H1 (cell line): Measurements from ENCODE around the gene TGFB1I1. TPM values are rescaled to one million over a fixed set of nuclear protein-coding genes. Genes with fewer than 3 reads are reported as not detected.

Source experiments
- CTCF ChIA-PET: fragments of 300-600 bp; sonication (Branson Sonifier 250); formaldehyde crosslinking; loops from one replicate; lab custom pipeline; 2021; ENCODE audit not compliant: partially characterized antibody; lab: Charles Lee
- POLR2A ChIA-PET: fragments of 300-600 bp; sonication (Branson Sonifier 250); formaldehyde crosslinking; loops from one replicate; lab custom pipeline; 2021; ENCODE audit warnings: inconsistent platforms; ENCODE audit not compliant: partially characterized antibody; lab: Charles Lee
- DNase-seq, 2 experiments: peaks; one replicate each; pipeline versions ENCODE4 v3.0.0 to v3.0.0-alpha.2; 2010 to 2022; ENCODE audit warnings: low spot score in 2 of 2, low read depth in 1 of 2, mixed read lengths in 1 of 2
- FAIRE-seq: peaks from 2 replicates; lab custom pipeline; 2011; peaks lifted over from hg19 to GRCh38; lab: Jason Lieb, UNC
- H2AFZ ChIP-seq: 2 replicates; pipeline ENCODE4 v1.8.1; 2012; ENCODE audit warnings: low read length, inconsistent platforms
- H2AK5ac ChIP-seq: 2 replicates; pipeline ENCODE4 v1.6.1; 2013; ENCODE audit warnings: low read depth, low read length
- H2BK120ac ChIP-seq: replicated peaks from 2 replicates; pipeline ENCODE3; 2013; ENCODE audit warnings: low read depth, low read length, inconsistent platforms
- H2BK12ac ChIP-seq: 2 replicates; pipeline ENCODE4 v1.6.1; 2013; ENCODE audit warnings: low read depth, low read length
- H2BK15ac ChIP-seq: 2 replicates; pipeline ENCODE4 v1.6.1; 2013; ENCODE audit warnings: low read length
- H2BK20ac ChIP-seq: 2 replicates; pipeline ENCODE4 v1.6.1; 2013; ENCODE audit warnings: low read length
- H2BK5ac ChIP-seq: 2 replicates; pipeline ENCODE4 v1.6.1; 2013; ENCODE audit warnings: low read depth, low read length
- H3K14ac ChIP-seq: 2 replicates; pipeline ENCODE4 v1.6.1; 2013; ENCODE audit warnings: inconsistent platforms; ENCODE audit not compliant: insufficient read length
- H3K18ac ChIP-seq: 2 replicates; pipeline ENCODE4 v1.6.1; 2013; ENCODE audit warnings: low read length; ENCODE audit errors: extremely low read depth
- H3K23ac ChIP-seq: 2 replicates; pipeline ENCODE4 v1.6.1; 2013; ENCODE audit warnings: inconsistent platforms; ENCODE audit not compliant: insufficient read length
- H3K23me2 ChIP-seq: 2 replicates; pipeline ENCODE4 v1.6.1; 2013; ENCODE audit warnings: low read depth, low read length
- H3K27ac ChIP-seq: 2 replicates; pipeline ENCODE4 v1.6.1; 2011; ENCODE audit warnings: low read depth, low read length, inconsistent platforms
- H3K27me3 ChIP-seq, 4 experiments: replicated peaks in 1 of 4; 1 replicate in 1 of 4; 2 replicates in 3 of 4; pipeline versions ENCODE4 v1.6.1 to v1.8.1; 2011 to 2013; ENCODE audit warnings: low read length in 3 of 4, mild to moderate bottlenecking in 3 of 4, inconsistent platforms in 2 of 4, mixed read lengths in 2 of 4, moderate library complexity in 1 of 4; ENCODE audit not compliant: control insufficient read depth in 3 of 4, insufficient read depth in 3 of 4; ENCODE audit errors: extremely low read depth in 1 of 4
- H3K36me3 ChIP-seq, 4 experiments: 2 replicates each; pipeline versions ENCODE4 v1.6.1 to v1.8.1; 2011 to 2013; ENCODE audit warnings: mild to moderate bottlenecking in 4 of 4, low read length in 3 of 4, moderate library complexity in 2 of 4, control low read depth in 1 of 4, inconsistent platforms in 1 of 4; ENCODE audit not compliant: insufficient read depth in 4 of 4, control insufficient read depth in 2 of 4
- H3K4ac ChIP-seq: replicated peaks from 2 replicates; pipeline ENCODE3; 2013; ENCODE audit warnings: low read length, low read depth, mixed read lengths, inconsistent platforms; ENCODE audit not compliant: insufficient read length
- H3K4me1 ChIP-seq, 4 experiments: replicated peaks in 1 of 4; 1 replicate in 1 of 4; 2 replicates in 3 of 4; pipeline versions ENCODE4 v1.6.1 to v1.8.1; 2011 to 2013; ENCODE audit warnings: low read length in 3 of 4, inconsistent platforms in 2 of 4, mixed read lengths in 1 of 4; ENCODE audit not compliant: insufficient read depth in 4 of 4, control insufficient read depth in 3 of 4
- H3K4me2 ChIP-seq, 2 experiments: 2 replicates each; pipeline versions ENCODE4 v1.6.1 to v1.8.1; 2011 to 2013; ENCODE audit warnings: low read depth in 2 of 2, low read length in 2 of 2, control low read depth in 1 of 2, inconsistent platforms in 1 of 2, mild to moderate bottlenecking in 1 of 2; ENCODE audit not compliant: insufficient read depth in 1 of 2
- H3K4me3 ChIP-seq, 4 experiments: fragments of 200-600, 300-600 bp in 1 of 4; sonication (generic), shearing (Covaris generic), sonication (Bioruptor Twin) in 1 of 4; 2 replicates each; pipeline versions ENCODE4 v1.5.1 to v1.8.1; 2011 to 2016; ENCODE audit warnings: low read length in 4 of 4, low read depth in 3 of 4, control low read depth in 2 of 4, inconsistent platforms in 2 of 4, mild to moderate bottlenecking in 2 of 4, mixed read lengths in 1 of 4, moderate library complexity in 1 of 4; ENCODE audit not compliant: insufficient read depth in 2 of 4; ENCODE audit errors: extremely low read depth in 1 of 4
- H3K56ac ChIP-seq: replicated peaks from 2 replicates; pipeline ENCODE3; 2013; ENCODE audit warnings: low read depth, mild to moderate bottlenecking, mixed read lengths, low read length, inconsistent platforms; ENCODE audit not compliant: insufficient read length
- H3K79me1 ChIP-seq: 2 replicates; pipeline ENCODE4 v1.6.1; 2013; ENCODE audit warnings: low read depth, low read length, control low read depth
- H3K79me2 ChIP-seq, 2 experiments: 2 replicates each; pipeline versions ENCODE4 v1.6.1 to v1.8.1; 2012 to 2013; ENCODE audit warnings: low read length in 2 of 2, mild to moderate bottlenecking in 2 of 2, inconsistent platforms in 1 of 2; ENCODE audit not compliant: insufficient read depth in 2 of 2, control insufficient read depth in 1 of 2
- H3K9ac ChIP-seq, 4 experiments: replicated peaks in 1 of 4; 1 replicate in 1 of 4; 2 replicates in 3 of 4; pipeline versions ENCODE4 v1.6.1 to v1.8.1; 2011 to 2013; ENCODE audit warnings: low read depth in 3 of 4, low read length in 3 of 4, control low read depth in 2 of 4, mild to moderate bottlenecking in 2 of 4, moderate library complexity in 2 of 4, inconsistent platforms in 1 of 4; ENCODE audit errors: extremely low read depth in 1 of 4
- H3K9me3 ChIP-seq, 2 experiments: 2 replicates each; pipeline versions ENCODE4 v1.6.1 to v1.8.1; 2012 to 2013; ENCODE audit warnings: mild to moderate bottlenecking in 2 of 2, moderate library complexity in 2 of 2, control low read depth in 1 of 2, inconsistent platforms in 1 of 2, low read depth in 1 of 2, low read length in 1 of 2, mixed read lengths in 1 of 2; ENCODE audit not compliant: insufficient read depth in 2 of 2
- H4K20me1 ChIP-seq, 2 experiments: replicated peaks in 1 of 2; 2 replicates each; pipeline versions ENCODE3 to v1.8.1; 2011 to 2013; ENCODE audit warnings: inconsistent platforms in 2 of 2, low read length in 2 of 2, mild to moderate bottlenecking in 1 of 2; ENCODE audit not compliant: insufficient read depth in 2 of 2, control insufficient read depth in 1 of 2
- H4K5ac ChIP-seq: 2 replicates; pipeline ENCODE4 v1.6.1; 2013; ENCODE audit warnings: low read length, low read depth, mixed read lengths, inconsistent platforms; ENCODE audit not compliant: insufficient read length
- H4K8ac ChIP-seq: 2 replicates; pipeline ENCODE4 v1.8.0; 2013; ENCODE audit warnings: mild to moderate bottlenecking, moderate library complexity, low read length, inconsistent platforms; ENCODE audit not compliant: insufficient read depth; ENCODE audit errors: extremely low read depth
- H4K91ac ChIP-seq: replicated peaks from 2 replicates; pipeline ENCODE3; 2013; ENCODE audit warnings: low read length, mixed read lengths, inconsistent platforms; ENCODE audit not compliant: insufficient read length
- BRCA1 ChIP-seq: IDR thresholded peaks from 2 replicates; pipeline ENCODE4 v1.6.1; 2012; ENCODE audit warnings: low read depth, low read length, improper control_type of control experiment
- NANOG ChIP-seq: IDR thresholded peaks from 2 replicates; pipeline ENCODE4 v1.6.1; 2011; ENCODE audit warnings: low read length, low read depth, mild to moderate bottlenecking, inconsistent platforms; ENCODE audit not compliant: insufficient read depth, poor library complexity, severe bottlenecking
- RXRA ChIP-seq: IDR thresholded peaks from 2 replicates; pipeline ENCODE4 v1.6.1; 2011; ENCODE audit warnings: low read depth, mild to moderate bottlenecking, low read length, moderate library complexity; ENCODE audit not compliant: insufficient read depth
- SIRT6 ChIP-seq: IDR thresholded peaks from one replicate; pipeline ENCODE4 v1.7.1; 2012; ENCODE audit warnings: low read length, inconsistent platforms
- TAF1 ChIP-seq: IDR thresholded peaks from 2 replicates; pipeline ENCODE4 v1.6.1; 2011; ENCODE audit warnings: mild to moderate bottlenecking, low read depth, low read length
- WGBS, 2 experiments: shearing (Covaris generic) in 1 of 2; methylation state at CpG; one replicate each; pipeline versions ENCODE4 v1.1.6 to v1.1.7; 2013 to 2015; ENCODE audit warnings: low lambda C conversion rate in 2 of 2, mixed read lengths in 2 of 2, inconsistent platforms in 1 of 2, low coverage in 1 of 2, missing lambda C conversion rate in 1 of 2; ENCODE audit not compliant: insufficient replicate concordance in 2 of 2, insufficient coverage in 1 of 2, insufficient read length in 1 of 2; ENCODE audit errors: extremely low coverage in 1 of 2, missing lambda C conversion rate in 1 of 2; 5-methylcytosine and 5-hydroxymethylcytosine counted together
- polyA plus RNA-seq, 7 experiments: library from polyadenylated mRNA; depleted of rRNA in 3 of 7; stranded (reverse) in 5 of 7; unstranded in 2 of 7; fragments of >200 nt in 5 of 7; fragments of 200-250 nt in 2 of 7; gene quantifications; 1 replicate in 5 of 7; 2 replicates in 1 of 7; 4 replicates in 1 of 7; pipeline versions ENCODE4 v1.2.1 to v1.2.3, GENCODE V29; 2011 to 2013; ENCODE audit warnings: missing spikeins in 2 of 7, mixed read lengths in 2 of 7
- total RNA-seq: library from RNA; stranded (reverse); fragmentation: NEBNext Ultra II Directional; extraction: Animal tissue kit (Norgen Biotek cat#: 25700); gene quantifications from 2 replicates; pipeline ENCODE4 v1.2.1, GENCODE V29; 2021

Gene TGFB1I1
- total and polyA plus RNA-seq, 2 of the 8 experiments (the other 6 are each of a cell fraction or from before 2014, with no cell fraction given) = 5.6 to 5.8 TPM

DNA sequence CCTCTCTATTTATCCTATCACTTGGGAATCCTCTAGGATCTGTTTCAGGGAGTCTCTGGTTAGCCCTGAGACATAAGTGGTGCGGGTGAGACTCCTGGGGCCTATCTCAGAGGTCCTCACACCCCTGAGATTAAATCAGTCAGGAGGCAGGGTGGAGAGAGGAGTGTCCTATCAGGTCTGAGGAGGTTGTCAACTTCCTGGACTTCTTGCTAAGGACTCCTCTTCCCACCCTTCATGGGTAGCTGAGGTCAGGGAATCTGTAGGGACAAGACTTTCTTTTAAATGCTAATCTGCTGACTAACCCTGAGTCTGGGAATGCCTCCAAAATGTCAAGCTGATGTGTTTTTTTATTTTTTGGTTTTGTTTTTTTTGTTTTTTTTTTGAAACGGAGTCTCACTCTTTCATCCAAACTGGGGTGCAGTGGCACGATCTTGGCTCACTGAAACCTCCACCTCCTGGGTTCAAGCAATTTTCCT, 19.3 kb upstream of the TGFB1I1 start:
- H3K4me3 ChIP-seq = no peak overlapping the region
- no peaks in the 10 kb centered on the region for H3K27me3 ChIP-seq
- no peak overlapping the region for H4K8ac ChIP-seq
- no peak overlapping the region for H4K5ac ChIP-seq
- no peak overlapping the region for H3K18ac ChIP-seq
- ChIA-PET CTCF (interaction anchor here (0.9 to 2.8 kb wide), 10 partner anchors 8 to 499 kb away, joined by 3 to 32 read pairs (median 4); partner anchors contain the start of genes COX6A2, PYDC1 and ZNF843), POLR2A (interaction anchor here (0.6 to 1.7 kb wide), 5 partner anchors 239 to 1649 kb away, joined by 3 to 8 read pairs (median 3); partner anchors contain the start of genes FUS, TRIM72 and ZNF267)
- no peak overlapping the region for H2BK120ac ChIP-seq
- H3K56ac ChIP-seq = no peak overlapping the region
- H3K4ac ChIP-seq = no peak overlapping the region
- no peak overlapping the region for H4K91ac ChIP-seq
- H2BK12ac ChIP-seq = no peak overlapping the region
- peak overlapping the region in 1 of 2 experiments; percentile 9; a peak in 1 of 4 replicates for H3K4me2 ChIP-seq
- no peak overlapping the region for H2BK15ac ChIP-seq
- DNase-seq (no peak), FAIRE-seq (no peak)
- TF ChIP-seq RXRA (no peak), SIRT6 (no peak), BRCA1 (no peak), TAF1 (no peak), NANOG (no peak)
- H3K14ac ChIP-seq = no peak overlapping the region
- H4K20me1 ChIP-seq = peaks cover 9 to 23% of the 10 kb centered on the region in 2 experiments
- no peak overlapping the region for H3K27ac ChIP-seq
- peaks cover 0 to 21% of the 10 kb centered on the region in 2 experiments; a peak in 2 of 4 replicates for H3K79me2 ChIP-seq
- H2AFZ ChIP-seq = no peak overlapping the region
- 70% methylated on average over 3 of the region's 3 CpGs; no CpG with 5 or more reads in 1 of the 2 experiments for WGBS, 2 experiments
- peaks cover 5% of the 10 kb centered on the region; the same call in 1 of the 2 replicates for H3K79me1 ChIP-seq
- H3K9ac ChIP-seq = no peak overlapping the region
- H3K9me3 ChIP-seq = no peaks in the 10 kb centered on the region
- no peak overlapping the region for H2AK5ac ChIP-seq
- H3K36me3 ChIP-seq = no peaks in the 10 kb centered on the region
- H3K23ac ChIP-seq = no peak overlapping the region
- no peak overlapping the region for H2BK5ac ChIP-seq
- no peaks in the 10 kb centered on the region for H3K23me2 ChIP-seq
- no peak overlapping the region for H2BK20ac ChIP-seq
- H3K4me1 ChIP-seq = peaks cover 5 to 23% (median 15%) of the 10 kb centered on the region in 4 experiments
